B cell (primary cell): ENCODE results near the gene ABHD17C. TPM values are rescaled to one million over a fixed set of nuclear protein-coding genes. Genes with fewer than 3 reads are reported as not detected.

Experiments used
- ATAC-seq: fragments of 200-7000 bp; cut with Tn5 transposase; one replicate; pipeline ENCODE4 v1.10.0; 2021; ENCODE audit warnings: low read depth, mild to moderate bottlenecking, moderate number of reproducible peaks, moderate library complexity
- CTCF ChIA-PET: fragments of 350-600 bp; sonication (Branson Sonifier 250); formaldehyde crosslinking; loops from one replicate; lab custom pipeline; 2021; ENCODE audit warnings: antibody characterized with exemption, inconsistent platforms; lab: Charles Lee
- POLR2A ChIA-PET: fragments of 350-600 bp; sonication (Branson Sonifier 250); formaldehyde crosslinking; loops from one replicate; lab custom pipeline; 2021; ENCODE audit warnings: antibody characterized with exemption; lab: Charles Lee
- DNase-seq: peaks from one replicate; pipeline ENCODE4 v3.0.0; 2013
- H2AFZ ChIP-seq: 2 replicates; pipeline ENCODE4 v1.6.1; 2012; ENCODE audit warnings: mild to moderate bottlenecking, low read depth, low read length; ENCODE audit not compliant: insufficient read depth, poor library complexity, severe bottlenecking
- H3K27ac ChIP-seq, 2 donors: 1 replicate in 1 of 2; 2 replicates in 1 of 2; pipeline ENCODE4 v1.5.1; 2012 to 2013; ENCODE audit warnings: low read length in 2 of 2, mild to moderate bottlenecking in 2 of 2, moderate library complexity in 1 of 2
- H3K27me3 ChIP-seq, 4 experiments: fragments of 200-600 bp in 1 of 4; sonication (generic) in 1 of 4; replicated peaks in 1 of 4; 1 replicate in 2 of 4; 2 replicates in 2 of 4; pipeline versions ENCODE4 v1.6.1 to v1.7.0; 2013 to 2016; ENCODE audit warnings: low read length in 3 of 4, mild to moderate bottlenecking in 2 of 4, mixed read lengths in 1 of 4, moderate library complexity in 1 of 4; ENCODE audit not compliant: insufficient read depth in 4 of 4, control insufficient read depth in 3 of 4; ENCODE audit errors: control extremely low read depth in 1 of 4
- H3K36me3 ChIP-seq, 2 experiments: replicated peaks in 1 of 2; 1 replicate in 1 of 2; 2 replicates in 1 of 2; pipeline versions ENCODE4 v1.6.1 to v1.7.1; 2013; ENCODE audit warnings: low read length in 1 of 2; ENCODE audit not compliant: insufficient read depth in 2 of 2, control insufficient read depth in 1 of 2; ENCODE audit errors: control extremely low read depth in 1 of 2, extremely low read depth in 1 of 2
- H3K4me1 ChIP-seq, 2 donors: fragments of 200-600 bp in 1 of 2; sonication (generic) in 1 of 2; 1 replicate in 1 of 2; 2 replicates in 1 of 2; pipeline versions ENCODE4 v1.5.1 to v1.6.1; 2013 to 2017; ENCODE audit warnings: low read length in 2 of 2; ENCODE audit not compliant: control insufficient read depth in 2 of 2, insufficient read depth in 2 of 2
- H3K4me2 ChIP-seq: replicated peaks from 2 replicates; pipeline ENCODE3; 2012; ENCODE audit warnings: mild to moderate bottlenecking, low read depth, low read length; ENCODE audit not compliant: poor library complexity, severe bottlenecking
- H3K4me3 ChIP-seq, 5 experiments: fragments of 200-600 bp in 1 of 5; sonication (generic) in 1 of 5; 1 replicate in 3 of 5; 2 replicates in 2 of 5; pipeline versions ENCODE4 v1.5.1 to v1.7.0; 2011 to 2016; ENCODE audit warnings: low read length in 4 of 5, mild to moderate bottlenecking in 4 of 5, low read depth in 2 of 5, control low read depth in 1 of 5, moderate library complexity in 1 of 5; ENCODE audit not compliant: insufficient read depth in 1 of 5; ENCODE audit errors: control extremely low read depth in 1 of 5, extremely low read depth in 1 of 5
- H3K79me2 ChIP-seq: fragments of 200-600 bp; sonication (generic); one replicate; pipeline ENCODE4 v1.6.0; 2016; ENCODE audit warnings: low read length; ENCODE audit not compliant: control insufficient read depth, insufficient read depth
- H3K9ac ChIP-seq: fragments of 200-600 bp; sonication (generic); 2 replicates; pipeline ENCODE4 v1.6.1; 2017; ENCODE audit warnings: mild to moderate bottlenecking, low read length, moderate library complexity
- H3K9me3 ChIP-seq, 3 donors: one replicate each; pipeline versions ENCODE4 v1.6.1 to v1.7.1; 2013; ENCODE audit warnings: low read length in 2 of 3; ENCODE audit not compliant: control insufficient read depth in 2 of 3, insufficient read depth in 1 of 3; ENCODE audit errors: control extremely low read depth in 1 of 3
- H4K20me1 ChIP-seq: 2 replicates; pipeline ENCODE4 v1.6.0; 2012; ENCODE audit warnings: mild to moderate bottlenecking, low read length; ENCODE audit not compliant: insufficient read depth, control insufficient read depth, poor library complexity, severe bottlenecking
- H3K27ac Mint-ChIP-seq: one replicate; pipeline ENCODE4 v1.8.0; 2021; ENCODE audit warnings: mixed read lengths
- H3K27me3 Mint-ChIP-seq: one replicate; pipeline ENCODE4 v1.8.0; 2021; ENCODE audit warnings: mixed read lengths
- H3K4me1 Mint-ChIP-seq: one replicate; pipeline ENCODE4 v1.8.0; 2021; ENCODE audit warnings: mixed read lengths
- H3K4me3 Mint-ChIP-seq: one replicate; pipeline ENCODE4 v1.8.0; 2021; ENCODE audit warnings: mixed read lengths
- H3K9me3 Mint-ChIP-seq: one replicate; pipeline ENCODE4 v1.8.0; 2022; ENCODE audit warnings: mixed read lengths; ENCODE audit not compliant: insufficient read depth
- EZH2 ChIP-seq: IDR thresholded peaks from 2 replicates; pipeline ENCODE4 v1.6.1; 2012; ENCODE audit warnings: borderline replicate concordance, low read depth, mild to moderate bottlenecking, moderate library complexity, low read length; ENCODE audit not compliant: insufficient read depth, poor library complexity, severe bottlenecking
- WGBS: methylation state at CpG from one replicate; pipeline ENCODE4 v1.1.5; 2013; ENCODE audit warnings: missing lambda C conversion rate; ENCODE audit not compliant: insufficient coverage; 5-methylcytosine and 5-hydroxymethylcytosine counted together
- intact Hi-C: fragments of 100-400 bp; cut with micrococcal nuclease; formaldehyde crosslinking; loops from one replicate; pipeline ENCODE4 v1.10.0; 2022
- polyA plus RNA-seq: library from polyadenylated mRNA; depleted of rRNA; stranded (reverse); fragments of >200 nt; gene quantifications from 2 replicates; pipeline ENCODE4 v1.2.3, GENCODE V29; 2012
- total RNA-seq, 2 donors: library from RNA; stranded (reverse); fragments of 120-200 nt in 1 of 2; gene quantifications; 1 replicate in 1 of 2; 2 replicates in 1 of 2; pipeline versions ENCODE4 v1.2.3 to v1.2.4, GENCODE V29; 2013 to 2022
- TF ChIP-seq, protein P1 (sequence below): fragments of 200-600 bp; IDR thresholded peaks from one replicate; pipeline ENCODE4 v1.8.0; 2022; ENCODE audit warnings: antibody characterized with exemption, mild to moderate bottlenecking

The ABHD17C gene
- total and polyA plus RNA-seq, 2 donors (not counting 1 experiment from before 2014, with no cell fraction given): 0.78 to 1.9 TPM

DNA sequence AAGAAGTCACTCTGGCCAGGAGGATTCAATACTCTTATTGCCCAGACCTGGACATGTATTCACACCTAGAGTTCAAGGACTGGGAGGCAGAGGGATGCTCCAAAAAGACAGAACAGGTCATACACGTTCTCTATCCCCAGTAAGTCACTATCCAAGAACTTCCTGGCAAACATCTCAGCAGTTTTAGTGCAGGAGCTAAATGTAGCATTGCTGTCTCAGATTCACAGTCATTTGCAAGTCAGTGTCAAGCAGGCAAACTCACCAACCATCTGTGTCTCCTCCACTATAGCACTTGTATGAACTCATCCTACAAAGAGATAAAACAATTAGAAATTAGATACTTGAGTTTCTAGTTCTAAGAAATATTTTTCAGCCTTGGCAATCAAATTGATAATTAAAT is 38.4 kb downstream of the ABHD17C start:
- WGBS: 73% methylated on average over 1 of the region's 1 CpG
- no peak overlapping the region for H2AFZ ChIP-seq
- POLR2A ChIA-PET: no interaction called here

DNA sequence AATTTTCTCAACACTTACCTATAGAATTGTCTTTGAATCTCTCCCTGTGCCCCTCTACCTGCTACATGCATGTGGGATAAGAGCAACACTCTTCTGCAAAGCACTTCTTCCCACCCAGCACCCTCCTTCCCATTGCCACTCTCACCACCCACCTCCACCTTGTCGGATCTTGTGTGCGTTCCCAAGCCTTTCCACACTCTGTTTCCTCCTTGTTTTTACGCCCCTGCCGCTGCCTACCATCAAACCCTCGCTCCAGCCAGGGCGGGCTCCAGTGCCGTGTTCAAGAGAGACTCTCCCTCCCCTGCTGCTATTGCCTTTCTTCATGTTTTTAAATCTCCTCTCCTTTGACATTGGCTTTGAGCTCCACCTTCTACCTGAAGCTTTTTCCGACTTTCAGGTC is 40.2 kb downstream of the ABHD17C start:
- no peak for TF ChIP-seq EZH2
- TF ChIP-seq, protein P1, sequence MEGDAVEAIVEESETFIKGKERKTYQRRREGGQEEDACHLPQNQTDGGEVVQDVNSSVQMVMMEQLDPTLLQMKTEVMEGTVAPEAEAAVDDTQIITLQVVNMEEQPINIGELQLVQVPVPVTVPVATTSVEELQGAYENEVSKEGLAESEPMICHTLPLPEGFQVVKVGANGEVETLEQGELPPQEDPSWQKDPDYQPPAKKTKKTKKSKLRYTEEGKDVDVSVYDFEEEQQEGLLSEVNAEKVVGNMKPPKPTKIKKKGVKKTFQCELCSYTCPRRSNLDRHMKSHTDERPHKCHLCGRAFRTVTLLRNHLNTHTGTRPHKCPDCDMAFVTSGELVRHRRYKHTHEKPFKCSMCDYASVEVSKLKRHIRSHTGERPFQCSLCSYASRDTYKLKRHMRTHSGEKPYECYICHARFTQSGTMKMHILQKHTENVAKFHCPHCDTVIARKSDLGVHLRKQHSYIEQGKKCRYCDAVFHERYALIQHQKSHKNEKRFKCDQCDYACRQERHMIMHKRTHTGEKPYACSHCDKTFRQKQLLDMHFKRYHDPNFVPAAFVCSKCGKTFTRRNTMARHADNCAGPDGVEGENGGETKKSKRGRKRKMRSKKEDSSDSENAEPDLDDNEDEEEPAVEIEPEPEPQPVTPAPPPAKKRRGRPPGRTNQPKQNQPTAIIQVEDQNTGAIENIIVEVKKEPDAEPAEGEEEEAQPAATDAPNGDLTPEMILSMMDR: no peak
- Histone ChIP-seq H3K27ac (no peak overlapping the region), H3K4me2 (no peak overlapping the region), H3K36me3 (no peaks in the 10 kb centered on the region), H3K4me3 (no peak overlapping the region), H3K9ac (no peak overlapping the region), H4K20me1 (no peaks in the 10 kb centered on the region), H3K79me2 (no peaks in the 10 kb centered on the region), H3K4me1 (no peaks in the 10 kb centered on the region), H2AFZ (no peak overlapping the region), H3K9me3 (no peaks in the 10 kb centered on the region), H3K27me3 (no peaks in the 10 kb centered on the region)
- Mint-ChIP-seq H3K27me3 (no peaks in the 10 kb centered on the region), H3K27ac (no peak overlapping the region), H3K4me1 (no peaks in the 10 kb centered on the region), H3K4me3 (no peak overlapping the region), H3K9me3 (no peaks in the 10 kb centered on the region)
- ATAC-seq (no peak), DNase-seq (no peak)
- WGBS: 96% methylated on average over 7 of the region's 8 CpGs
- POLR2A ChIA-PET: no interaction called here
- CTCF ChIA-PET: no interaction called here
- intact Hi-C loops: no loop called here

More for the DNA sequence above, 38.4 kb downstream of the ABHD17C start:
- TF ChIP-seq, protein P1: no peak
- no peak for TF ChIP-seq EZH2
- Histone ChIP-seq H4K20me1 (no peaks in the 10 kb centered on the region), H3K4me2 (no peak overlapping the region), H3K36me3 (no peaks in the 10 kb centered on the region), H3K27me3 (no peaks in the 10 kb centered on the region), H3K79me2 (no peaks in the 10 kb centered on the region), H3K27ac (no peak overlapping the region), H3K4me1 (no peaks in the 10 kb centered on the region), H3K9ac (no peak overlapping the region), H3K4me3 (no peak overlapping the region), H3K9me3 (no peaks in the 10 kb centered on the region)
- intact Hi-C loops: no loop called here
- no peaks in the 10 kb centered on the region for H3K27me3 Mint-ChIP-seq
- CTCF ChIA-PET: no interaction called here
- no peak for DNase-seq
- H3K4me1 Mint-ChIP-seq: no peaks in the 10 kb centered on the region
- no peak overlapping the region for H3K4me3 Mint-ChIP-seq
- H3K9me3 Mint-ChIP-seq: no peaks in the 10 kb centered on the region
- no peak for ATAC-seq
- H3K27ac Mint-ChIP-seq: no peak overlapping the region
